NCI-H460 (cell line): ENCODE results near the gene ZNF205. TPM values are rescaled to one million over a fixed set of nuclear protein-coding genes. Genes with fewer than 3 reads are reported as not detected.
"Not testable (repeated sequence)": the region's sequence is repeated elsewhere in the genome, so short reads cannot be mapped to it uniquely, and the experiment has no call there.

Experiments
- DNase-seq: peaks from one replicate; pipeline ENCODE4 v3.0.0-alpha.2; 2016; ENCODE audit warnings: low read depth; ENCODE audit errors: extremely low read depth
- total RNA-seq: library from RNA; depleted of rRNA; stranded (reverse); fragments of >200 nt; shearing (Covaris generic); gene quantifications from 2 replicates; pipeline ENCODE4 v1.2.3, GENCODE V29; 2014

Gene ZNF205
- total RNA-seq, 1 experiment from 2014 or later = 12.0 TPM

DNA sequence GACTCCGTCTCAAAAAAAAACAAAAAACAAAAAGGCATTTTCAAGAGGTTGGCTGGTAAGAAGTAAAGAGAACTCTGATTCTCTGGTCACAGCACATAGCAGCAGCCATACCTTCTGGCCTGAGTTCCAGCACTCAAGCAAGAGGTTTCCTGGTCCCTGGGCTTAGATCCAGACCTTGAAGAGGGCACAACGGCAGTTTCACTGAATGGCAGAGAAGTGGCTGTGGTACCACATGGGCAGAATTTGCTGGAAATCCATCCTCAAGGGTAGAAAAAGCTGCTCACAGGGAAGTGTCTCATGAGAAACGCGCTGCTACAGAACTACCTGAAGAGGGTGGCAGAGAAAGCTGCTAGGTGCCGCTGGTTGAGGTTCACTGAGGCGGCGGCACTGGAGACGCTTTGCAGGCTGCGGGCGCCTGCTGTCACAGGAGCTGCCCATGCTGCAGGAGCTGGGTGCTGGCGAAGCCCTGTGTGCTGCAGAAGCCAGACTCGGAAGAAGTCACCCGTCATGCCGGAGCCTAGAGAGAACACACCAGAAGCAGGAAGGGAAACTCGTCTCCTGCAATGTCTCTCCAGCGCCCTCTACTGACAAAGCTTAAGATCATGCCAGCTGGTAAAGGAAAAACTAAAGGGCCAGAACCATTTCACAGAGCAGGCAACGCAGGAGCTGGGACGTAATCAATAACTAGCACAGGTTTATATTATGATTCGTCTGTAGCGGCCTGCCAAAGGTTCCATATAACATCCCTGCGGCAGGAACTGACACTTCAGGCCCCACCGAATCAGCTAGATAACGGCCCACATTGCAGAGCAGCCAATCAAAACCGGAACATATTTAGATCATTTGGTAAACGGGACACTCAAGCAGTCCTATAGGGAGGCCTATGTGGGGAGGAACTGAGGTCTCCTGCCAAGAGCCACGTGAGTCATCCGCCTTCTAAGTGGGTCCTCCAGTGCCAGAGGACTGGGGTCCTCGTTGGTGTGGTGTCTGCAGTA lies 17.0 kb downstream of the ZNF205 start:
- DNase-seq = peak; percentile 87

DNA sequence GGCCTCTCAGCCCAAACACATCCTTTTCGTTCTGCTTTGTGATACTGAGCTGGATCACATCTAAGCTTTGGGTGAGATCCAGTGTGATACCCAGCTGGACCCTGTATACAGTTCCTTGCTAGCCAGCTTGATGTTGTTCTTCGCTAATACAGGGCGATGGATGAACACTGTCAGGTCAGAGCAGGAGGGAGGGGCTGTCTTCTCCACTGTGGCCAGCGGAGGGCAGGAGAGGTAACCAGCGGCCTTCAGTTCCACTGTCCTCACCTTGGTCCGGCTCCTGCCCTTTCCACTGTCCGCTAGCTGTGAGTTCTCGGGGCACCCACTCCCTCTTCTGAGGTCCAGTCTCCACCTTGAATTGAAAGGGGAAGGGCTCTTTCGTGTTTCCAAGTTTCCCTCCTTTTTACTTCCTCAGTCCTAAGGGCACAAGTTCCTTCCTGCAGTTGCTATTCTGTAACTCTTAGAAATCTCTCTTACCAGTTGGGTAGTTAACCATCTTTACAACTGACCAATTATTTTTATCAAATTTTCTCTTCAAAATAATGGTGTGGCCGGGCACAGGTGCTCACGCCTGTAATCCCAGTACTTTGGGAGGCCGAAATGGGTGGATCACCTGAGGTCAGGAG lies 19.5 kb downstream of the ZNF205 start:
- DNase-seq = peak; percentile 42

DNA sequence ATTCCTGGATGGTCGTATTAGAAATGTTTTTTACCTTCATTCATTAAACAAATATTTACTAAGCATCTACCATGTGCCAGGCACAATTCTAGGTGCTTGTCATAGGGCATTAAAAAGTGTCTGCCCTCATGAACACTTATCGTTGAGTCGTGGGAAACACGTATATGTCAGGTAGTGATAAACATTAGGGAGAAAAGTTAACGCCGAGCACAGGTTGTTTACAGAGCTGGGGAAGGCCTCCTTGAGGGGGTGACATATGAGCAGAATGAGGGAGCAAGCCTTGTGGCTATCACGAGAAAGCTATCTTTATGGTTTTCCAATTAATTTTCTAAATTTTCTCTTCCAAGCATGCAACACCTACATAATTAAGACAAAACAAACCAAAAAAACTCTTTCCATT lies 21.5 kb downstream of the ZNF205 start:
- no peak for DNase-seq

DNA sequence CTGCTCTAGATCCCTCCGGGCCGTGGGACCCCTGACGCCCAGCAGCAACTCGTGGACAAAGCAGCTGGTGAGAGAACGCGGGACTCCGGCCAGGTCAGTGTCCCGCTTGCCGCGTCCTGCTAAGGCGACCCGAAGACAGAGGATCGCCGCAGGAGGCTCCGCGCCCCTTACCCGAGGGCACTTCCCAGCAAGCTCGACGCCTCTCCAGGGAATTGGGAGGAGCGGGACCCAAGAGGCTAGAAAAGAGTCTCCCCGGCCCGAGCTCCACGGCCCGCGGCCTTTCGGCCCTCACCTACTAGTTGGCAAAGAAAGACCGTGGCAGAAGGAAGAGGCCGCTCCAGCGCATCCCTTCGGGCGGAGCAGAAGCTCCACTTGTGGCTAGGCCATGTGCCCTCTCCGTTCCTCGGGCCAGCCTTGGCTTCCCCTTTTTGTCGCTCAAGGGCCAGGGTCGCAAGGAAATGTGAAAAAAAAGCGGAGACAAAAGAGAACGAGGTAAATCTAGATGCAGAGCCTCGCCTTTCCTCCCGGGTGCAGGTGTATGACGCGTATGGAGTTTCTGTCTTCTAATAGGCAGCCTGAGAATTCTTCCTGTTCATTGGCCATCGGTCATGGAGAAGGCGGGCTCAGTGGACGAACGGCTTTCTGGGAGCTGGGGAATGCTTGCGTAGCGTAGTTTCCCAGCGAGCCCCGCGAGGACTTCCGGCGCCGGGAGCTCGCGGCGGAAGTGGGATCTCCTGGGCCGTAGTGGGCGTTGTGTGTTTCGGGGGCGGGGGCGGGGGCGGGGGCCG lies 22.1 kb downstream of the ZNF205 start, which contains the start of gene ZNF213:
Gene ZNF213, plus strand, starts transcription at position 692 of the 788 bp plus-strand sequence. CDS start 2,252 bp downstream, outside the sequence.
- DNase-seq = peak; percentile 98

DNA sequence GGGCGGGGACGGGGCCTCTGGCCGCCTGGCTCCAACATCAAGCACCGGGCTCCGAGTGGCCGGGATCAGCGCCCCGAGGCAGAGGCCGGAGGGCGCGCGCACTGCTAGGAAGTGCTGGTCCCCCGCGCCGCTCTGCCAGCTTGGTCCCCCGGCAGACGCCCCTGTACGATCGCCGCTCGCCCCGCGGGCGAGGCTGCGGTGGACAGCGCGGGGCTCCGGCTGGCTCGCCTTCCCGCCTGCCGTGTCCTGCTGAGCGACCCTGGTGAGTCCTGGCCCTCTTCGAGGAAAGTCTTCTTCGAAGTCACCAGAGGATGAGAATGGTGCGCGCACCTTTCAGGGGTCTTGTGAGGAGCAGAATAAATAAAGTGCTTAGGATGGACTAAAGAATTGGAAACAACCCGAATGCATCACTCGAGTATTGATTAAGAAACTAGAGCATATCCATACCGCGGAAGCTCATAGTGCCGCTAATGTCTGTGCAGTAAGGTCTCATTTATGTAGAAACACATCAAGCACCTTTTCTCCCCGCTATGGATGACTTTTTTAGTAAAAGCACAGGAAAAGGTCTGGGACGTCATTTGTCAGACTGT lies 22.8 kb downstream of the ZNF205 start:
- no peak for DNase-seq

DNA sequence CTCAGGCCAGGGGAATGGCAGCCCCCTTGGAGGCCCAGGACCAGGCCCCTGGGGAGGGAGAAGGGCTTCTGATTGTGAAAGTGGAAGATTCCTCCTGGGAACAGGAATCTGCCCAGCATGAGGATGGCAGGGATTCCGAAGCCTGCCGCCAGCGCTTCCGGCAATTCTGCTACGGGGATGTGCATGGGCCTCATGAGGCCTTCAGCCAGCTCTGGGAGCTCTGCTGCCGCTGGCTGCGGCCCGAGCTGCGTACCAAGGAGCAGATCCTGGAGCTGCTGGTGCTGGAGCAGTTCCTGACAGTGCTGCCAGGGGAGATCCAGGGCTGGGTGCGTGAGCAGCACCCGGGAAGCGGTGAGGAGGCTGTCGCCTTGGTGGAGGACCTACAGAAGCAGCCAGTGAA lies 24.9 kb downstream of the ZNF205 start:
- no peak for DNase-seq

DNA sequence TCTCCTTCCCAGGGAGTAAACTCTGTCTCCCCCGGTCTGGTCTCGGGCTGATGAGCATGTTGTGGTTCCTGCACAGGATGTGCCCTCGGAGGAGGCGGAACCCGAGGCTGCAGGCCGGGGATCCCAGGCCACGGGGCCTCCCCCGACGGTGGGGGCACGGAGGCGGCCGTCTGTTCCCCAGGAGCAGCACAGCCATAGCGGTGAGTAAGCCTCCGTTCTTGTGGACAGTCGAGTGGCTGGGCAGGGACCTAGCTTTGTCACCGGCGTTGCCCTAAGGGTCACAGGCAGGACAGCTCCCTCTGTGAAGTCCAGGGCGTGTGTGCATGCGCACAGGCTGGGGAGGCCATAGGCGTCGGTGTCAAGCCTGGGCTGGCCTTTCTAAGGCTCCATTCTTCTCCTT lies 26.0 kb downstream of the ZNF205 start:
- no peak for DNase-seq

DNA sequence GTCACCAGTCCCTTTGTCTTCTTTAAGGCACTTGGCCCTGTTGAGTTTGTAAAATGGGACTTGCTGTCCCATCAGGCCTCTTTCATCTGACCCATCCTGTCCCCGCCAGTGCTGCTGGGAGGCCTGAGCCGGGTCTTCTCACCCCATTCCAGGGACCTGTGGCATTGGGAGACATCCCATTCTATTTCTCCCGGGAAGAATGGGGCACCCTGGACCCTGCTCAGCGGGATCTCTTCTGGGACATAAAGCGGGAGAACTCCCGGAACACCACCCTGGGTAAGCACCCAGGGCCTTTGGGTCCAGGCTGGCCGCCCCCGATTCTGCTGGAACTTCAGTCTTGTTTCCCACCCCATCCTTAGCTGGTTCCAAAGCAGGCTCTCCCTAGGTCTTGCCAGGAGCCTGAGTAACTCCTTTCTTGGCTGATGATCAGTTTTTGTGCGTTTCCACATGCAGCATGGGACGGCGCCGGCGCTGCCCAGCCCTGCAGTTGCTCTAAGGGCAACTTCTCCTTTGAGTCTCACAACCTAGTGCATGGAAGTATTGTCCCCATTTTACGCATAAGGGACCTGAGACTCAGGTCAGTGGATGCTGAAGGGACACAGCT lies 26.5 kb downstream of the ZNF205 start:
- DNase-seq = no peak

DNA sequence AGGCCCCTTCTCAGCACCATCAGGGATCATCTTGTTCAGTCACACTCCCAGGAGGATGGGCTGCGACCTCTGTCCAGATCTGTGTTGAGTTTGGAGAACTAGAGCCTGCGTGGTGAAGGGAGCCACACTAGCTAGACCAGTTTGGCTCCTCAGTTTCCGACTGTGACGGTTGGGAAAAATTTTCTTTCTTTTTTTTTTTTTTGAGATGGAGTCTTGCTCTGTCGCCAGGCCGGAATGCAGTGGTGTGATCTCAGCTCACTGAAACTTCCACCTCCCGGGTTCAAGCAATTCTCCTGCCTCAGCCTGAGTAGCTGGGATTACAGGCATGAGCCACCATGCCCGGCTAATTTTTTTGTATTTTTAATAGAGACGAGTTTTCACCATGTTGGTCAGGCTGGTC lies 27.2 kb downstream of the ZNF205 start:
- DNase-seq = not testable (repeated sequence)

DNA sequence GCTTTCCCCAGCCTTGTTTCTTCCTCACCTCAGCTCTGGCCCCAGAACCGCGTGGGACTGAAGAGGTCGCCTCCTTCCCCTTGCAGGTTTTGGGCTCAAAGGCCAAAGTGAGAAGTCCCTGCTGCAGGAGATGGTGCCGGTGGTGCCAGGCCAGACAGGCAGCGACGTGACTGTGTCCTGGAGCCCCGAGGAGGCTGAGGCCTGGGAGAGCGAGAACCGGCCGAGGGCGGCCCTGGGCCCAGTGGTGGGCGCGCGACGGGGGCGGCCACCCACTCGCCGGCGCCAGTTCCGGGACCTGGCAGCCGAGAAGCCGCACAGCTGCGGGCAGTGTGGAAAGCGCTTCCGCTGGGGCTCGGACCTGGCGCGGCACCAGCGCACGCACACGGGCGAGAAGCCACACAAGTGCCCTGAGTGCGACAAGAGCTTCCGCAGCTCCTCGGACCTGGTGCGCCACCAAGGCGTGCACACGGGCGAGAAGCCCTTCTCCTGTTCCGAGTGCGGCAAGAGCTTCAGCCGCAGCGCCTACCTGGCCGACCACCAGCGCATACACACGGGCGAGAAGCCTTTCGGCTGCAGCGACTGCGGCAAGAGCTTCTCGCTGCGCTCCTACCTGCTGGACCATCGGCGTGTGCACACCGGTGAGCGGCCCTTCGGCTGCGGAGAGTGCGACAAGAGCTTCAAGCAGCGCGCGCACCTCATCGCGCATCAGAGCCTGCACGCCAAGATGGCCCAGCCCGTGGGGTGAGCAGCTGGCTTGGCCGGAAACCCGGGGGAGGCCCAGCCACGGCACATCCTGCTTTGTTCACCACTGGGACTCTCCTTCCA lies 28.4 kb downstream of the ZNF205 start:
- DNase-seq = no peak

DNA sequence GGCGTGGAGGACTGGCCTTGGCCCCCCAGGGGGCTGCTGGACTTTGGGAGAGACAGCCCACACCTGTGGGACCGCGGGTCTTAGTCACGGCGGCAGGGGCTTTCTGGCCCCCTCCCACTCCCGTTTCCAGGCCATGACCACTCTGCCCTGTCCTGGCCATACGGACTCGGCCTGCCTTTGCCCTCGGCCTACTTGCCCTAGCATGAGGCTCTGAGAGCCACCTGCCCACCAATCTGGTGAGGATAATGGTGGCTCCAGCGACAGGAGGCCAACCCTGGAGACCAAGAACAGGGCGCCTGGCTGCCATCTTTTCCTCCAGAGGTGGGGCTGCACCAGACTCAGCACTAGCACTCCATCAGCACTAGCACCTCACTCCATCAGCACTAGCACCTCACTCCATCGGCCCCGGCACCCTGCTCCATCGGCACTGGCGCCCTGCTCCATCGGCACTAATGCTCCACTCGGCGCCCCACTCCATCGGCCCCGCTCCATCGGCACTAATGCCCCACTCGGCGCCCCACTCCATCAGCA lies 29.5 kb downstream of the ZNF205 start:
- no peak for DNase-seq

DNA sequence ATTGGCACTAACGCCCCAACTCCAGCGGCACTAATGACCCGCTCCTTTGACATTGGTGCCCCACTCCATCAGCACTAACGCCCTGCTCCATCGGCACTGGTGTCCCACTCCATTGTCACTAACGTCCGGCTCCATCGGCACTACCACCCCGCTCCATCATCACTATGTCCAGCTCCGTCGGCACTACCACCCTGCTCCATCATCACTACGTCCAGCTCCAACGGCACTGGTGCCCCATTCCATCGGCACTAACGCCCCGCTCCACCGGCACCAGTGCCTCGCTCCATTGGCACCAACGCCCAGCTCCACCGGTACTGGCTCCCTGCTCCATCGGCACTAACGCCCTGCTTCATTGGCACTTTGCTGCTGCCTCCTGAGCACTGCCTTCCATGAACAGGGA lies 29.9 kb downstream of the ZNF205 start:
- DNase-seq = no peak

DNA sequence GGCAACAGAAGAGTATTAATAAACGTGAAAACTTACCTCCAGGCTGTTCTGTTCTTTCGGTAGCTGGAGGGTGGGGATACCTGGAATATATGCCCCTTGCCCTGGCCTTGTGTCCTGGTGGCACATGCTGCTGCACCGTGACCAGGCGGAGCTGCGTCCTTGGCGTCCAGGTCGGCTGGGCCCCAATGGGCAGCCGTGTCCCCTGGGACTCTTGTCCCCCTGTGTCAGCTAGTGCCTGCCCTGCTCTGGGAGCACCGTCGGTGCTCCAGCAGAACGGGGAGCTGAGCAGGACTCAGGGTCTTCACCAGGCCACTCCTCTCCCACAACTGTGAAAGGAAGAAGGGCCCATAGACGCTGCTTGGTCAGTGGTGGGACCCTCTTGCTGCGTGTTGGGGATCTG lies 30.4 kb downstream of the ZNF205 start:
- DNase-seq = no peak

DNA sequence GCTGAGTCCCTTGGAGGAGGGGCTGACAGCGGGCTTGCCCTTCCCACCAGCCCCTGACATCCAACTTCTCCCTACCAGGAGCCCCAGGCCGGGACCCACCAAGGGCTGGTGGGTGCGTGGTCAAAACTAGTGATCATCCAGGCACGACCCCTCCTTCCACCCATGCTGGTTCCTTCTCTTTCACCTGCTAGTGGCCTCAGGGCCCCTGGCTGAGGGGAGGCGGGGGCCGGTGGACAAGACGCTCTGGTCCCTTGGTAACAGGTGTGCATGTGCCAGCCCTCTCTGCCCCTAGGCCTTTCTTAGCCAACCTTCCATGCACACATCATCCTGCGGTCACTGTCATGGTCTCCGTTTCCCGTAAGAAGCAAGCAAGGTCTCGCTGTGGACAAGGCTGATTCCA lies 30.8 kb downstream of the ZNF205 start:
- no peak for DNase-seq

DNA sequence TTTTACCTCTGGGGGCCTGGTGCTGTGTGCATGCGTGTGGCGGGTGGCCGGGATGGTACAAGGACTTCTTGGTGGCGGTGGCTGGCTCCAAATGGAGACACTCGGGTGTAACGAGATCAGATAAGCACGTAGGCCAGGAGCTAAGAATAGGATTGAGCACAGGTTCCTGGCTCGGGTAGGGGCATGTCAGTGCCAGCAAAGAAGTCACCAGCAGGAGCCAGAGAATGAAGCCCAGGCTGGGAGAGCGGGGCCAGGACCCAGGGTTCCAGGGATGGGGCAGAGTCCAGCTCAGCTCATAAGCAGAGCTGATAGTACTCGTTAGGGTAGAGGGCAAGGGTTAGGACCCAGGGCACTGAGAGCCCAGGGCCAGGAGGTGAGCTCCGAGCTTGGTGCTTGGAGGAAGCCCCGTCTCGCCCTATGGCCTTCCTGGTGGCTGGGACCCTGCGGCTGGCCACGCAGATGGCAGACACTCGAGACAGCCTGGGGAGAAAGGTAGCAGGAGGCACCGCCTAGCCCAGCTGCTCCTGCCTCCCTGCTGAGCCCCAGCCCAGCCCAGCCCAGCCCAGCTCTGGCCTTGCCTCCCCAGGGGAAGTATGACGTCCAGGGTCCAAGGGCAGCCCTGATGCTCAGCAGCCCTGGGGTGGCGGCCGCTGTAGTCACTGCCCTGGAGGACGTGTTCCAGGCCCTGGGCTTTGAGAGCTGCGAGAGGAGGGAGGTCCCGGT lies 31.4 kb downstream of the ZNF205 start:
- no peak for DNase-seq

DNA sequence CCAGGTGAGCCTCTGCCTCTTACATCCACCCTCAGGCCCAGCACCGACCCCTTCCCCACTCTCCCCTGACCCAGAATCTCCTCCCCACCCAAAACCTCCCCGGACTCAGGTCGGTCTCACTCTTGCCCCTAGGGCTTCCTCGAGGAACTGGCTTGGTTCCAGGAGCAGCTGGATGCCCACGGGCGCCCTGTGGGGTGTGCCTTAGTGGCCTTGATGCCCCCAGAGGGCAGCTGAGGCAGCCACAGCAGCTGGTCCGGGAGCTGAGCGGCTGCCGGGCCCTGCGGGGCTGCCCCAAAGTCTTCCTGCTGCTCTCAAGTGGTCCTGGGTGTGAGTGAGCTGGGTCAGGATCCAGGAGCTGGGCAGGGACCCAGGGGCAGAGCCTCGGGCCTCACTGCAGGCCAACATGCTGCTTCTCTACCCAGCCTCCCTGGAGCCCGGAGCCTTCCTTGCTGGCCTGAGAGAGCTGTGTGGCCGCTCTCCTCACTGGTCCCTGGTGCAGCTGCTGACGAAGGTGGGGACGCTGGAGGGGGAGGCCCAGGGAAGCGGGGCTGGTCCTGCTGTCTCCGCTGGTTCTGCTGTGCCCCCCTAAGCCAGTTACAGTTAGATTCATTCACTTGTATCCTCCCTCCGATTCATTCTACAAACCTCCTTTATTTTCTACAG lies 32.1 kb downstream of the ZNF205 start:
- DNase-seq = no peak

DNA sequence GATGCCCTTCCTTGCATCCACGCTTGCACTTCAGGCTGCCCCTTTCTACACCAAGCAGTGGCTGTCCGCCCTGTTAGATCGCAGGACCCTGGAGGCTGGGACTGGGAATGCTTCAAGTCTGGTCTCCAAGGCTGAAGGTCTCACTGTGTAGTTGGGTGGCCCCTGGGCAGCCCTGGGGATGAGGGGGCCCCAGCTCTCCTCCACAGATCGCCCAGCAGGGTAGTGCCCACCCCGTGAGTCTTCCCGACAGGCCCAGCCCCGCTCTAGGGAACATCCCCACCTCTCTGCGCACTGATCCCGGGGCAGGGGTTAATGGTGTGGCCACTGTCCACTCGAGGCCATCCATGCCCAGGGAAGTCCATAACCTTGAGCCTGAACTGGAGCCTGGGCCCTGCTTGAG lies 32.8 kb downstream of the ZNF205 start:
- DNase-seq = no peak

DNA sequence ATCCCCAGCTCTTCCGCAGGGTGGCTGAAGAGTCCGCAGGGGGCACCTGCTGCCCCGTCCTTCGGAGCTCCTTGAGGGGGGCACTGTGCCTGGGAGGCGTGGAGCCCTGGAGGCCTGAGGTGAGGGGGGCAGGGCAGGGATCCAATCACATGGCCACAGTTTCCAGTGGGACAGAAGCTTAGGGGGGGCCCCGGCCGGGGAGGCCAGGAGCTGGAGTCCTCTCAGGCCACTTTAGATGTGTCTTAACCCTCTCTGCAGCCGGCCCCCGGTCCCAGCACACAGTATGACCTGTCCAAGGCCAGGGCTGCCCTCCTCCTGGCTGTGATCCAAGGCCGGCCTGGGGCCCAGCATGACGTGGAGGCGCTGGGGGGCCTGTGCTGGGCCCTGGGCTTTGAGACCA lies 33.3 kb downstream of the ZNF205 start:
- no peak for DNase-seq
